Femur (tissue), 1 donor: Measurements from ENCODE around the gene NRXN3.
A peak's percentile ranks its signal among the peaks of the same experiment; 100 is the strongest.

Source experiments
- DNase-seq: peaks from one replicate; pipeline ENCODE4 v3.0.0-alpha.2; 2017

Gene NRXN3

GRCh38 chr14:79809849-79810612 lies 1639.9 kb downstream of the NRXN3 start:
- no peak for DNase-seq

- DNase-seq: no peak
Measured at GRCh38 chr14:79820866-79821535, 1650.8 kb downstream of the NRXN3 start.

- no peak for DNase-seq
Measured at GRCh38 chr14:79822034-79822433, 1651.9 kb downstream of the NRXN3 start.

- no peak for DNase-seq
Measured at GRCh38 chr14:79825046-79825521, 1654.9 kb downstream of the NRXN3 start.

- no peak for DNase-seq
Measured at GRCh38 chr14:79826362-79826761, 1656.2 kb downstream of the NRXN3 start.

GRCh38 chr14:79829405-79830166 lies 1659.4 kb downstream of the NRXN3 start:
- DNase-seq: no peak

- peak; percentile 25 for DNase-seq
Measured at GRCh38 chr14:79831195-79831892, 1661.2 kb downstream of the NRXN3 start.

GRCh38 chr14:79833781-79834180 lies 1663.6 kb downstream of the NRXN3 start:
- no peak for DNase-seq

GRCh38 chr14:79834868-79835267 lies 1664.7 kb downstream of the NRXN3 start:
- no peak for DNase-seq

GRCh38 chr14:79836577-79836976 lies 1666.4 kb downstream of the NRXN3 start:
- DNase-seq: no peak

GRCh38 chr14:79837699-79838098 lies 1667.5 kb downstream of the NRXN3 start:
- no peak for DNase-seq

- no peak for DNase-seq
Measured at GRCh38 chr14:79840103-79840502, 1669.9 kb downstream of the NRXN3 start.

GRCh38 chr14:79840831-79841230 lies 1670.7 kb downstream of the NRXN3 start:
- no peak for DNase-seq

GRCh38 chr14:79841433-79841832 lies 1671.3 kb downstream of the NRXN3 start:
- no peak for DNase-seq

- no peak for DNase-seq
Measured at GRCh38 chr14:79842270-79842669, 1672.1 kb downstream of the NRXN3 start.

- no peak for DNase-seq
Measured at GRCh38 chr14:79852950-79853744, 1683.0 kb downstream of the NRXN3 start.

GRCh38 chr14:79855789-79856188 lies 1685.6 kb downstream of the NRXN3 start:
- no peak for DNase-seq

- DNase-seq: no peak
Measured at GRCh38 chr14:79856381-79856780, 1686.2 kb downstream of the NRXN3 start.

- no peak for DNase-seq
Measured at GRCh38 chr14:79861111-79861510, 1690.9 kb downstream of the NRXN3 start.

GRCh38 chr14:79862045-79862444 lies 1691.9 kb downstream of the NRXN3 start:
- no peak for DNase-seq

- DNase-seq: no peak
Measured at GRCh38 chr14:79871136-79871535, 1701.0 kb downstream of the NRXN3 start.

GRCh38 chr14:79878229-79878628 lies 1708.1 kb downstream of the NRXN3 start:
- no peak for DNase-seq
